H4 (cell line): ENCODE results near the gene RNF213. TPM values are rescaled to one million over a fixed set of nuclear protein-coding genes. Genes with fewer than 3 reads are reported as not detected.
"Not testable (repeated sequence)": the region's sequence is repeated elsewhere in the genome, so short reads cannot be mapped to it uniquely, and the experiment has no call there.

ENCODE experiments used
- DNase-seq: peaks from one replicate; pipeline ENCODE4 v3.0.0-alpha.2; 2015; ENCODE audit warnings: low spot score
- total RNA-seq: library from RNA; depleted of rRNA; stranded (reverse); fragments of >200 nt; shearing (Covaris generic); gene quantifications from 2 replicates; pipeline ENCODE4 v1.2.3, GENCODE V29; 2014

Gene RNF213
- total RNA-seq, 1 experiment from 2014 or later, result 65.7 TPM

GRCh38 chr17:80316927-80317705 is 56.5 kb downstream of the RNF213 start:
- no peak for DNase-seq

GRCh38 chr17:80317706-80317980 is 57.0 kb downstream of the RNF213 start:
- no peak for DNase-seq

GRCh38 chr17:80318166-80318565 is 57.5 kb downstream of the RNF213 start:
- DNase-seq, result no peak

- no peak for DNase-seq
Measured at GRCh38 chr17:80319262-80319998, 58.8 kb downstream of the RNF213 start.

- DNase-seq, result no peak
Measured at GRCh38 chr17:80319999-80320344, 59.3 kb downstream of the RNF213 start.

- no peak for DNase-seq
Measured at GRCh38 chr17:80320496-80320895, 59.8 kb downstream of the RNF213 start.

- no peak for DNase-seq
Measured at GRCh38 chr17:80322864-80323263, 62.2 kb downstream of the RNF213 start.

GRCh38 chr17:80323982-80324381 is 63.3 kb downstream of the RNF213 start:
- no peak for DNase-seq

GRCh38 chr17:80327518-80327917 is 66.9 kb downstream of the RNF213 start:
- DNase-seq, result no peak

- no peak for DNase-seq
Measured at GRCh38 chr17:80328634-80329380, 68.2 kb downstream of the RNF213 start.

- DNase-seq, result not testable (repeated sequence)
Measured at GRCh38 chr17:80329421-80329820, 68.8 kb downstream of the RNF213 start.

GRCh38 chr17:80330276-80330675 is 69.6 kb downstream of the RNF213 start:
- DNase-seq, result no peak

GRCh38 chr17:80330938-80331337 is 70.3 kb downstream of the RNF213 start:
- DNase-seq, result not testable (repeated sequence)

GRCh38 chr17:80331820-80332219 is 71.2 kb downstream of the RNF213 start:
- DNase-seq, result no peak

GRCh38 chr17:80337195-80337895 is 76.7 kb downstream of the RNF213 start:
- DNase-seq, result no peak

- no peak for DNase-seq
Measured at GRCh38 chr17:80339118-80339517, 78.5 kb downstream of the RNF213 start.

- no peak for DNase-seq
Measured at GRCh38 chr17:80339731-80340456, 79.2 kb downstream of the RNF213 start.

- no peak for DNase-seq
Measured at GRCh38 chr17:80345321-80345720, 84.7 kb downstream of the RNF213 start.

- no peak for DNase-seq
Measured at GRCh38 chr17:80345841-80346497, 85.3 kb downstream of the RNF213 start.

- DNase-seq, result no peak
Measured at GRCh38 chr17:80346498-80347275, 86.0 kb downstream of the RNF213 start.
